SK-N-SH treated with all-trans-retinoic acid at 6 μM for 48 hours (cell line): ENCODE results near the gene SIDT1.

Source experiments
- ESRRG ChIP-seq: fragments of 250-450 bp; sonication (Bioruptor Pico); IDR thresholded peaks from 2 replicates; pipeline ENCODE4 v1.6.1; 2021; ENCODE audit warnings: mild to moderate bottlenecking
- OSR1 ChIP-seq: fragments of 250-450 bp; sonication (Bioruptor Pico); IDR thresholded peaks from 2 replicates; pipeline ENCODE4 v1.8.0; 2022; ENCODE audit warnings: moderate library complexity, mild to moderate bottlenecking, inconsistent platforms
- PATZ1 ChIP-seq: fragments of 250-450 bp; sonication (Bioruptor Pico); IDR thresholded peaks from 2 replicates; pipeline ENCODE4 v1.8.0; 2020; ENCODE audit warnings: mild to moderate bottlenecking, moderate library complexity, borderline replicate concordance
- RARB ChIP-seq: fragments of 250-450 bp; sonication (Bioruptor Pico); IDR thresholded peaks from 2 replicates; pipeline ENCODE4 v1.8.0; 2021; ENCODE audit warnings: mild to moderate bottlenecking, moderate library complexity
- ZFP3 ChIP-seq: fragments of 250-450 bp; sonication (Bioruptor Pico); IDR thresholded peaks from 2 replicates; pipeline ENCODE4 v1.5.0; 2020; ENCODE audit warnings: mild to moderate bottlenecking, moderate library complexity
- ZFP30 ChIP-seq: fragments of 450-650 bp; formaldehyde crosslinking; IDR thresholded peaks from 2 replicates; pipeline ENCODE4 v1.5.0; 2022; ENCODE audit warnings: mild to moderate bottlenecking, moderate library complexity
- ZNF70 ChIP-seq: fragments of 450-650 bp; formaldehyde crosslinking; IDR thresholded peaks from 2 replicates; pipeline ENCODE4 v1.5.0; 2020; ENCODE audit warnings: mild to moderate bottlenecking, moderate library complexity
- ZNF8 ChIP-seq: fragments of 450-650 bp; formaldehyde crosslinking; IDR thresholded peaks from 2 replicates; pipeline ENCODE4 v1.5.0; 2020; ENCODE audit warnings: mild to moderate bottlenecking, moderate library complexity

- TF ChIP-seq OSR1 (CRISPR knock-in tag) = no peak
- no peak for TF ChIP-seq PATZ1
- TF ChIP-seq RARB (CRISPR knock-in tag) = no peak
- TF ChIP-seq ZFP30 (CRISPR knock-in tag) = no peak
- TF ChIP-seq ZFP3 (CRISPR knock-in tag) = no peak
- TF ChIP-seq ESRRG (CRISPR knock-in tag) = no peak
- no peak for TF ChIP-seq ZNF8 (CRISPR knock-in tag)
- TF ChIP-seq ZNF70 = no peak
These were observed 131.4 kb downstream of the SIDT1 start for GRCh38 chr3:113663761-113664160.
